ENCODE results near the gene LIX1L. TPM values are rescaled to one million over a fixed set of nuclear protein-coding genes. Genes with fewer than 3 reads are reported as not detected.

LIX1L gene
- total RNA-seq, 1 donor from 2014 or later = 27.6 TPM

- Mint-ChIP-seq H3K27ac (no peak overlapping the region), H3K36me3 (peaks cover 9% of the 10 kb centered on the region), H3K4me3 (no peak overlapping the region), H3K9me3 (no peaks in the 10 kb centered on the region), H3K27me3 (ENCODE audit: low read depth) (no peaks in the 10 kb centered on the region), H3K4me1 (peaks cover 37% of the 10 kb centered on the region)
- TF ChIP-seq CTCF (IDR thresholded peaks at IDR 0.05; ENCODE audit: unreplicated experiment) = no peak
- no peak for DNase-seq (ENCODE audit: low spot score in 2 of 2, unreplicated experiment in 2 of 2)
Observed at GRCh38 chr1:145987926-145988325, 30.1 kb upstream of the LIX1L start.

- Mint-ChIP-seq H3K9me3 (no peaks in the 10 kb centered on the region), H3K27me3 (ENCODE audit: low read depth) (no peaks in the 10 kb centered on the region), H3K4me1 (peaks cover 25% of the 10 kb centered on the region), H3K36me3 (no peaks in the 10 kb centered on the region), H3K4me3 (no peak overlapping the region), H3K27ac (no peak overlapping the region)
- no peak for TF ChIP-seq CTCF (IDR thresholded peaks at IDR 0.05; ENCODE audit: unreplicated experiment)
- no peak for DNase-seq (ENCODE audit: low spot score in 2 of 2, unreplicated experiment in 2 of 2)
Observed at GRCh38 chr1:145986551-145986950, 28.7 kb upstream of the LIX1L start.

DNA sequence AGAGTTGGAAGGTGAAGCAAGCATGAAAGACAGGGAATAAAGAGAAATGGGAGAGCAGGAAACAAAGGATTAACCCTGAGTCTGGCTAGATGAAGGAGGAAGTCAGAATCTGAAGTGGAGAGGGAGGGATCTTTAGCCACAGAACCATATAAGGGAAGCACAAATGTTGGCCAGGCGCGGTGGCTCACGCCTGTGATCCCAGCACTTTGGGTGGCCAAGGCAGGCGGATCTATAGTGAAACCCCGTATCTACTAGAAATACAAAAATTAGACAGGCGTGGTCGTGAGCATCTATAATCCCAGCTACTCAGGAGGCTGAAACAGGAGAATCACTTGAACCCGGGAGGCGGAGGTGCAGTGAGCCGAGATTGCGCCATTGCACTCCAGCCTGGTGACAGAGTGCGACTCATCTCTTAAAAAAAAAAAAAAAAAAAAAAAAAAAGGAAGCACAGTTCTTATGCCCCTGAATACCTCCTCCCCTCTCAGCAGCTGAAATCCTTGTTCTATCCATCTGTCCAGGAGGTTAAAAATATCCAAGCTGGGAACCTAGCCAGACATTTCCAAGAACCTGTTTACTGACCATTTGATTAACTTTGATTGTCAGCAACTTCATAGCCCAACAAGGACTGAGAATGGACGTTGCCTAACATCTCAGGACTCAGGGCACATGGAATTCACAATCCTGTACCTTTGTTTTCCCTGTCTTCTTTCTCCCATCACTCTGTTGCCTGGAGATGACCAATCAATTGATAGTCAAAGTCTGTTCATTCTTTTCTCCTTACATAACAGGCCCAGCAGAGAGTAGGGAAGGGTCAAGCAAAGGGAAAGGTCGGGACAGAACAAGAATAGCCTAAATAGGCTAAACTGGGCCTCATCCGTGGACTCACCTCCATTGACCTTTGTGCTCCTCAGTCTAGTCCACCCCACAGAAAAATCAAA is 28.0 kb upstream of the LIX1L start:
- DNase-seq (ENCODE audit: low spot score in 2 of 2, unreplicated experiment in 2 of 2) = no peak
- Mint-ChIP-seq H3K27ac (peak overlapping the region; percentile 82), H3K4me3 (no peak overlapping the region), H3K9me3 (no peaks in the 10 kb centered on the region), H3K36me3 (no peaks in the 10 kb centered on the region), H3K27me3 (ENCODE audit: low read depth) (no peaks in the 10 kb centered on the region), H3K4me1 (peaks cover 24% of the 10 kb centered on the region)
- no peak for TF ChIP-seq CTCF (IDR thresholded peaks at IDR 0.05; ENCODE audit: unreplicated experiment)

GRCh38 chr1:145985129-145985501 is 27.3 kb upstream of the LIX1L start:
- DNase-seq (ENCODE audit: low spot score in 2 of 2, unreplicated experiment in 2 of 2) = no peak
- H3K4me1 Mint-ChIP-seq = peaks cover 24% of the 10 kb centered on the region
- peak overlapping the region; percentile 82 for H3K27ac Mint-ChIP-seq

DNA sequence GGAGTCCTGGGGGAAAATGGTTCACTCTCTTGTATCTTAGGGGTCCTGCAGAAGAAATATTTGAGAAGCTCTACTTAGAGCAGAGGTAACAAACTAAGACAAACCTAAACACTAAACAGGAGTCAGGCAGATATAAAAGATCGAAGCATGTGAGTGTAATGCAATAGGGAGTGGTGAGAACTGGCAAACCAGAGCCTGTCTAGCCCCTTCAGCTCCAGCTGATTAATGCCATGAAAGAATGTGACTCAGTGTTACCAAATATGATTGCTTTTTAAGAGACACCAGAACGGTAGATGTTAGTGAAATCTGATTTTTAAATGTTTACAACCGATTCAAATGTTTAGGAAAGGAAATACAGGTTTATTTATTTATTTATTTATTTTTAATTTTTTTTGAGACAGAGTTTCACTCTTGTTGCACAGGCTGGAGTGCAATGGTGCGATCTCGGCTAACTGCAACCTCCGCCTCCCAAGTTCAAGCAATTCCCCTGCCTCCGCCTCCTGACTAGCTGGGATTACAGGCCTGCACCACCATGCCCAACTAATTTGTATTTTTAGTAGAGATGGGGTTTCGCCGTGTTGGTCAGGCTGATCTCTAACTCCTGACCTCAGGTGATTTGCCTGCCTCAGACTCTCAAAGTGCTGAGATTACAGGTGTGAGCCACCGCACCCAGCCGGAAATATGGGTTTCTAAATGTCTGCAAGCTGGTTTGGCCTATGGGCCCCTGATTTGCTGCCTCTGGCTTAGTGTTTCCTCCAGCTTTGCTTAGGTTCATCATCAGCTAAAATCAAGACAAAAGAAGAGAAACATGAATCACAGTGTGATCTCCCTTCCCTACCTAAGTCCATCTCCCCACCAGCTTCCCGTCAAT is 26.4 kb upstream of the LIX1L start:
- H3K27me3 Mint-ChIP-seq (ENCODE audit: low read depth) = no peaks in the 10 kb centered on the region
- no peak overlapping the region for H3K4me3 Mint-ChIP-seq
- H3K27ac Mint-ChIP-seq = peak overlapping the region; percentile 82
- H3K4me1 Mint-ChIP-seq = peaks cover 24% of the 10 kb centered on the region
- no peaks in the 10 kb centered on the region for H3K9me3 Mint-ChIP-seq
- H3K36me3 Mint-ChIP-seq = no peaks in the 10 kb centered on the region
- no peak for DNase-seq (ENCODE audit: low spot score in 2 of 2, unreplicated experiment in 2 of 2)
- TF ChIP-seq CTCF (IDR thresholded peaks at IDR 0.05; ENCODE audit: unreplicated experiment) = no peak

More at GRCh38 chr1:145985129-145985501, 27.3 kb upstream of the LIX1L start:
- Mint-ChIP-seq H3K4me3 (no peak overlapping the region), H3K36me3 (no peaks in the 10 kb centered on the region), H3K9me3 (no peaks in the 10 kb centered on the region), H3K27me3 (ENCODE audit: low read depth) (no peaks in the 10 kb centered on the region)
- no peak for TF ChIP-seq CTCF (IDR thresholded peaks at IDR 0.05; ENCODE audit: unreplicated experiment)

All from mesothelial cell of epicardium (in vitro differentiated cells).